Neural cell (in vitro differentiated cells): ENCODE measurements around the gene ADSS1. TPM values are rescaled to one million over a fixed set of nuclear protein-coding genes. Genes with fewer than 3 reads are reported as not detected.
A peak's percentile ranks its signal among the peaks of the same experiment; 100 is the strongest.

Source experiments
- H2AFZ ChIP-seq: fragments of 200-600, 300-800 bp; sonication (generic), shearing (Covaris generic); 2 replicates; pipeline ENCODE4 v1.6.0; 2014; ENCODE audit warnings: low read depth, mild to moderate bottlenecking, antibody characterized with exemption, low read length, moderate library complexity
- H3F3A ChIP-seq: fragments of 200-600 bp; shearing (Covaris generic); 2 replicates; pipeline ENCODE4 v1.6.1; 2016; ENCODE audit warnings: mild to moderate bottlenecking, moderate library complexity, mixed read lengths, antibody characterized with exemption, low read length; ENCODE audit not compliant: insufficient read depth, poor library complexity, severe bottlenecking
- H3K27ac ChIP-seq: fragments of 200-600, 300-800 bp; sonication (generic), shearing (Covaris generic); 2 replicates; pipeline ENCODE4 v1.5.1; 2014; ENCODE audit warnings: mild to moderate bottlenecking, low read length, moderate library complexity
- H3K27me3 ChIP-seq: fragments of 300-800, 200-600 bp; sonication (generic), shearing (Covaris generic); 2 replicates; pipeline ENCODE4 v1.6.0; 2014; ENCODE audit warnings: mild to moderate bottlenecking, low read depth, low read length, moderate library complexity; ENCODE audit not compliant: insufficient read depth
- H3K36me3 ChIP-seq: fragments of 300-800, 200-600 bp; sonication (generic), shearing (Covaris generic); 2 replicates; pipeline ENCODE4 v1.5.1; 2014; ENCODE audit warnings: mild to moderate bottlenecking, antibody characterized with exemption, low read length, moderate library complexity; ENCODE audit not compliant: insufficient read depth
- H3K4me2 ChIP-seq: fragments of 300-800, 200-600 bp; sonication (generic), shearing (Covaris generic); 2 replicates; pipeline ENCODE4 v1.6.0; 2014; ENCODE audit warnings: mild to moderate bottlenecking, low read length
- H3K4me3 ChIP-seq: fragments of 300-800, 200-600 bp; sonication (generic), shearing (Covaris generic); 2 replicates; pipeline ENCODE4 v1.5.1; 2014; ENCODE audit warnings: mild to moderate bottlenecking, low read length, moderate library complexity
- H3K79me2 ChIP-seq: fragments of 200-600 bp; shearing (Covaris generic); replicated peaks from 2 replicates; pipeline ENCODE4 v1.6.0; 2014; ENCODE audit warnings: mild to moderate bottlenecking, low read length, moderate library complexity; ENCODE audit not compliant: insufficient read depth
- H3K9ac ChIP-seq: fragments of 300-800, 200-600 bp; sonication (generic), shearing (Covaris generic); 2 replicates; pipeline ENCODE4 v1.6.1; 2016; ENCODE audit warnings: mild to moderate bottlenecking, low read length, mixed read lengths
- H3K9me2 ChIP-seq: fragments of 200-600 bp; shearing (Covaris generic); 2 replicates; pipeline ENCODE4 v1.6.1; 2016; ENCODE audit warnings: mild to moderate bottlenecking, low read length, mixed read lengths; ENCODE audit not compliant: insufficient read depth
- H3K9me3 ChIP-seq: fragments of 200-600, 300-800 bp; sonication (generic), shearing (Covaris generic); 2 replicates; pipeline ENCODE4 v1.6.1; 2016; ENCODE audit warnings: mild to moderate bottlenecking, mixed run types, low read length, moderate library complexity, mixed read lengths
- H4K20me1 ChIP-seq: fragments of 200-600 bp; shearing (Covaris generic); 2 replicates; pipeline ENCODE4 v1.6.1; 2016; ENCODE audit warnings: mild to moderate bottlenecking, mixed run types; ENCODE audit not compliant: insufficient read depth
- EP300 ChIP-seq: fragments of 450-650 bp; conservative IDR thresholded peaks from 2 replicates; pipeline ENCODE4 v1.6.1; 2014; ENCODE audit warnings: antibody characterized with exemption, mild to moderate bottlenecking, moderate library complexity; ENCODE audit not compliant: poor library complexity, severe bottlenecking
- EZH2 ChIP-seq: fragments of 200-600, 300-800 bp; shearing (Covaris generic), sonication (generic); IDR thresholded peaks from 2 replicates; pipeline ENCODE4 v1.6.1; 2014; ENCODE audit warnings: antibody characterized with exemption, low read length, borderline replicate concordance, mild to moderate bottlenecking; ENCODE audit not compliant: insufficient read depth, poor library complexity, severe bottlenecking
- MXI1 ChIP-seq: fragments of 450-650 bp; conservative IDR thresholded peaks from 2 replicates; pipeline ENCODE4 v1.6.1; 2014; ENCODE audit warnings: antibody characterized with exemption, mild to moderate bottlenecking; ENCODE audit not compliant: poor library complexity, severe bottlenecking
- POLR2AphosphoS5 ChIP-seq: IDR thresholded peaks from 2 replicates; pipeline ENCODE4 v1.6.1; 2012
- RAD21 ChIP-seq: fragments of 450-650 bp; conservative IDR thresholded peaks from 2 replicates; pipeline ENCODE4 v1.6.1; 2014; ENCODE audit warnings: antibody characterized with exemption, mild to moderate bottlenecking, moderate library complexity
- REST ChIP-seq: IDR thresholded peaks from 2 replicates; pipeline ENCODE4 v1.6.1; 2012; ENCODE audit warnings: borderline replicate concordance
- SMC3 ChIP-seq: fragments of 450-650 bp; conservative IDR thresholded peaks from 2 replicates; pipeline ENCODE4 v1.6.1; 2014; ENCODE audit warnings: antibody characterized with exemption, mild to moderate bottlenecking, moderate library complexity; ENCODE audit not compliant: poor library complexity
- TAF1 ChIP-seq: IDR thresholded peaks from 2 replicates; pipeline ENCODE4 v1.6.1; 2012; ENCODE audit warnings: low read depth
- polyA plus RNA-seq: library from polyadenylated mRNA; depleted of rRNA; stranded (reverse); fragments of >200 nt; gene quantifications from 2 replicates; pipeline ENCODE4 v1.2.3, GENCODE V29; 2014
- TF ChIP-seq, protein P1 (sequence below): fragments of 450-650 bp; IDR thresholded peaks from 2 replicates; pipeline ENCODE4 v1.5.1; 2014; ENCODE audit warnings: antibody characterized with exemption, mild to moderate bottlenecking, moderate library complexity; ENCODE audit not compliant: poor library complexity, severe bottlenecking

The ADSS1 gene
- polyA plus RNA-seq, 1 donor from 2014 or later = 4.3 TPM

DNA sequence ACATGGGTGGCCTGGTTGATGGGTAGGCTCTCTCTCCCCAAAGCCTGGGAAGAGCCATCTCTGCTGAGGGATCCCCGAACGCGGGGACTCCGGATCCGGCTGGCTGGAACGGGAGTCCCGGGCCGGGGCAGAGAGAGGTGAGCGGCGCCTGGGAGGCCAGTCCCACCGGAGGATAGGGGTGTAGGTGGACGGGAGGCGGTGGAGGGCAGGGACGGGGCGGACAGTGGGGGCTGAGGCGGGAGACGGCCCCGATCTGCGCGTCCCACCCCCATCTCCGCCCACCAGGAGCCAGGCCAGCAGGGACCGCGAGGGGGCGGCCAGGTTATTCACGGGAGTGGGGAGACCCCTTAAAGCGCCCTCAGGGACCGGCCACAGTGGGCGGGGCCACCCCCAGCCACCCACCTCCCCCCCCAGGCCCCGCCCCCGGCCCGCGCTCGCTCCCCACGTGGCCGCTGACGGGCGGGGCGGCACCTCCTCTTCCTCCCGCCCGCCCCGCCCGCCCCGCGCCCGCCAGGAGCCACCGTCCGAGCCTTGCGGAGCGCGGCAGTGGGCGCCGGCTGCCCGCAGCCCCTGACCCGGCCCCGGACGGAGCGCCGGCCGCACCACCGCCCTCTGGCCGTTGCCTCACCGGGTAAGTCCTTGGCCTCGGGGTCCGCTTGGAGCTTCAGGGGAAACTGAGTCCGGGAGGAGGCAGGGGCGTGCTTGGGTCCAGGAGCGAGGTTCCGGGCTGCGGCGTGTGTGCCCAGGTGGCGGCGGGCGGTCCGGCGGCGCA, 34.7 kb upstream of the ADSS1 start, which contains the start of gene INF2:
Gene INF2, plus strand, starts transcription at position 510 of the 772 bp plus-strand sequence. CDS start 11,748 bp downstream, outside the sequence.
- Histone ChIP-seq H3K36me3 (no peaks in the 10 kb centered on the region), H3K9me3 (no peaks in the 10 kb centered on the region), H3K4me2 (no peak within 1 kb of the TSS), H3K27me3 (peaks cover 5% of the 10 kb centered on the region), H2AFZ (no peak within 1 kb of the TSS), H3F3A (no peaks in the 10 kb centered on the region), H3K27ac (no peak within 1 kb of the TSS), H3K9me2 (no peaks in the 10 kb centered on the region), H4K20me1 (no peaks in the 10 kb centered on the region), H3K79me2 (no peaks in the 10 kb centered on the region), H3K9ac (no peak within 1 kb of the TSS), H3K4me3 (peak within 1 kb of the TSS; percentile 45)
- TF ChIP-seq TAF1 (no peak), EP300 (no peak), MXI1 (no peak), SMC3 (no peak), POLR2AphosphoS5 (no peak), RAD21 (no peak), EZH2 (no peak)
- TF ChIP-seq, protein P1, sequence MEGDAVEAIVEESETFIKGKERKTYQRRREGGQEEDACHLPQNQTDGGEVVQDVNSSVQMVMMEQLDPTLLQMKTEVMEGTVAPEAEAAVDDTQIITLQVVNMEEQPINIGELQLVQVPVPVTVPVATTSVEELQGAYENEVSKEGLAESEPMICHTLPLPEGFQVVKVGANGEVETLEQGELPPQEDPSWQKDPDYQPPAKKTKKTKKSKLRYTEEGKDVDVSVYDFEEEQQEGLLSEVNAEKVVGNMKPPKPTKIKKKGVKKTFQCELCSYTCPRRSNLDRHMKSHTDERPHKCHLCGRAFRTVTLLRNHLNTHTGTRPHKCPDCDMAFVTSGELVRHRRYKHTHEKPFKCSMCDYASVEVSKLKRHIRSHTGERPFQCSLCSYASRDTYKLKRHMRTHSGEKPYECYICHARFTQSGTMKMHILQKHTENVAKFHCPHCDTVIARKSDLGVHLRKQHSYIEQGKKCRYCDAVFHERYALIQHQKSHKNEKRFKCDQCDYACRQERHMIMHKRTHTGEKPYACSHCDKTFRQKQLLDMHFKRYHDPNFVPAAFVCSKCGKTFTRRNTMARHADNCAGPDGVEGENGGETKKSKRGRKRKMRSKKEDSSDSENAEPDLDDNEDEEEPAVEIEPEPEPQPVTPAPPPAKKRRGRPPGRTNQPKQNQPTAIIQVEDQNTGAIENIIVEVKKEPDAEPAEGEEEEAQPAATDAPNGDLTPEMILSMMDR = no peak

DNA sequence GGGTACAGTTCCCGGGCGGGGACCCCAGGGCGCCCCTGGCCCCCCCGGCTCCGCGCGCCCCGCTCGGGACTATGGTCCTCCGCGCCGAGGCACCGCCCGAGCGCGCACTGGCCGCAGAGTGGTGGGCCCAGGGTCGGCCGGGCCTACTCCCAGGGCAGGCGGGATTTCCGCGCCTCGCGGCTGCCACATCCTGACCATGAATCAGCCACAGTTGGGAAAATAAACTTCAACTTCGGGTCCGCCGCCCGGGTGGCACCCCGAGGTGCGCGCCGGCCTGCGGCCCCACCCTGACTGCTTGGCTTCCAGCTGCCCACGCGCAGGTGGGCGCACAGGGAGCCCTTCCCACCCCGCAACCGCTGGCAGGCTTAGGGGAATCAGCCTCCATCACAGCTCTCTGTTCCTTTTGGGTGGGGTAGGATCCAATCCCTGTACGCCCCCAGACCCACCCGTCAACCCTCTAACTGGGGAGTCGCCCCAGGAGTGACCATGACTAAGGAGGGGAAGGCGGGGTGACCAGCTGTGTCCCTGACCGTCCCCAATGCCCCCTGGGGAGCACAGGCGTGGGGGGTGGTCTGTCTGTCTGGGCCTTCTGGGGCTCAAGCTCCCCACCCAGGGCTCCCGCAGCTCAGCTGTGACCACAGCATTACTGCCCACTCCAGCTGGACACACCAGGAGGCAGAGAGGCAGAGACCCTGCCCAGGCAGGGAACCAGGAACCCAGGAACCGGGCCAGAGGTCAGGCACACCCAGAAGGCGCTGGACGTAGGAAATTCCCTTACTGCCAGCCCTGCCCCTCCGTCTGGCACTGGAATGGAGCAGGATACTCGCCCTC, 33.9 kb upstream of the ADSS1 start:
- Histone ChIP-seq H3K4me3 (peak overlapping the region; percentile 45), H3K9me2 (no peaks in the 10 kb centered on the region), H4K20me1 (no peaks in the 10 kb centered on the region), H3K79me2 (no peaks in the 10 kb centered on the region), H3K27ac (no peak overlapping the region), H3F3A (no peaks in the 10 kb centered on the region), H2AFZ (no peak overlapping the region), H3K27me3 (peaks cover 5% of the 10 kb centered on the region), H3K4me2 (no peak overlapping the region), H3K36me3 (no peaks in the 10 kb centered on the region), H3K9me3 (no peaks in the 10 kb centered on the region), H3K9ac (no peak overlapping the region)
- TF ChIP-seq REST (no peak), EZH2 (no peak), POLR2AphosphoS5 (no peak), MXI1 (no peak), TAF1 (no peak), EP300 (no peak), RAD21 (no peak), SMC3 (no peak)
- TF ChIP-seq, protein P1 = no peak
